Osteoblast (primary cell): ENCODE measurements around the gene B3GALT6. TPM values are rescaled to one million over a fixed set of nuclear protein-coding genes. Genes with fewer than 3 reads are reported as not detected.

Experiments
- DNase-seq: peaks from one replicate; pipeline ENCODE4 v3.0.0; 2011; ENCODE audit warnings: low spot score, mixed read lengths; ENCODE audit not compliant: insufficient read length; ENCODE audit errors: missing footprints
- H2AFZ ChIP-seq: 2 replicates; pipeline ENCODE4 v1.6.0; 2011; ENCODE audit warnings: mild to moderate bottlenecking, low read length
- H3K27ac ChIP-seq: 2 replicates; pipeline ENCODE4 v1.5.1; 2011; ENCODE audit warnings: mild to moderate bottlenecking, low read depth, low read length, moderate library complexity
- H3K27me3 ChIP-seq: 2 replicates; pipeline ENCODE4 v1.6.0; 2012; ENCODE audit warnings: mild to moderate bottlenecking, control low read depth, inconsistent platforms, low read length, moderate library complexity; ENCODE audit not compliant: insufficient read depth
- H3K36me3 ChIP-seq: 2 replicates; pipeline ENCODE4 v1.5.1; 2011; ENCODE audit warnings: mild to moderate bottlenecking, low read length, control low read depth, moderate library complexity; ENCODE audit not compliant: insufficient read depth
- H3K4me1 ChIP-seq: 2 replicates; pipeline ENCODE4 v1.5.1; 2011; ENCODE audit warnings: mild to moderate bottlenecking, low read length, control low read depth, moderate library complexity; ENCODE audit not compliant: insufficient read depth
- H3K4me2 ChIP-seq: 2 replicates; pipeline ENCODE4 v1.6.0; 2011; ENCODE audit warnings: mild to moderate bottlenecking, low read length; ENCODE audit not compliant: insufficient read depth
- H3K4me3 ChIP-seq: fragments of 200-600 bp; sonication (generic); 3 replicates; pipeline ENCODE4 v1.5.1; 2012; ENCODE audit warnings: mild to moderate bottlenecking, low read length, inconsistent platforms; ENCODE audit not compliant: insufficient read depth
- H3K79me2 ChIP-seq: 2 replicates; pipeline ENCODE4 v1.6.0; 2012; ENCODE audit warnings: mild to moderate bottlenecking, low read length, control low read depth, inconsistent platforms; ENCODE audit not compliant: insufficient read depth
- H3K9me3 ChIP-seq: 2 replicates; pipeline ENCODE4 v1.5.1; 2011; ENCODE audit warnings: low read depth, low read length, control low read depth
- H4K20me1 ChIP-seq: 2 replicates; pipeline ENCODE4 v1.6.0; 2012; ENCODE audit warnings: mild to moderate bottlenecking, low read length, control low read depth; ENCODE audit not compliant: insufficient read depth
- CTCF ChIP-seq: IDR thresholded peaks from 2 replicates; pipeline ENCODE4 v1.5.1; 2011; ENCODE audit warnings: mild to moderate bottlenecking, low read depth, low read length, moderate library complexity; ENCODE audit errors: extremely low read depth
- total RNA-seq: library from RNA; depleted of rRNA; stranded (reverse); fragments of >200 nt; gene quantifications from 2 replicates; pipeline ENCODE4 v1.2.3, GENCODE V29; 2012

The B3GALT6 gene
- total RNA-seq, 1 donor = 29.7 TPM

GRCh38 chr1:1204998-1205768, 26.9 kb upstream of the B3GALT6 start:
- no peaks in the 10 kb centered on the region for H3K36me3 ChIP-seq
- peak; percentile 88 for DNase-seq
- no peaks in the 10 kb centered on the region for H4K20me1 ChIP-seq
- no peaks in the 10 kb centered on the region for H3K9me3 ChIP-seq
- no peak for TF ChIP-seq CTCF
- H3K4me3 ChIP-seq = no peak overlapping the region
- no peak overlapping the region for H2AFZ ChIP-seq
- no peak overlapping the region for H3K4me2 ChIP-seq
- peaks cover 11% of the 10 kb centered on the region for H3K27me3 ChIP-seq
- peaks cover 13% of the 10 kb centered on the region for H3K4me1 ChIP-seq
- H3K79me2 ChIP-seq = no peaks in the 10 kb centered on the region
- H3K27ac ChIP-seq = no peak overlapping the region

GRCh38 chr1:1205769-1206375, 26.2 kb upstream of the B3GALT6 start:
- H2AFZ ChIP-seq = no peak overlapping the region
- TF ChIP-seq CTCF = no peak
- no peak overlapping the region for H3K4me3 ChIP-seq
- H3K36me3 ChIP-seq = no peaks in the 10 kb centered on the region
- peaks cover 13% of the 10 kb centered on the region for H3K4me1 ChIP-seq
- peak; percentile 88 for DNase-seq
- H3K9me3 ChIP-seq = no peaks in the 10 kb centered on the region
- H3K79me2 ChIP-seq = no peaks in the 10 kb centered on the region
- H3K27me3 ChIP-seq = peaks cover 11% of the 10 kb centered on the region
- no peak overlapping the region for H3K27ac ChIP-seq
- no peaks in the 10 kb centered on the region for H4K20me1 ChIP-seq
- peak overlapping the region; percentile 28 for H3K4me2 ChIP-seq

- Histone ChIP-seq H3K4me3 (peak within 1 kb of the TSS; percentile 22), H3K4me1 (peaks cover 13% of the 10 kb centered on the region), H3K79me2 (no peaks in the 10 kb centered on the region), H4K20me1 (no peaks in the 10 kb centered on the region), H3K4me2 (peak within 1 kb of the TSS; percentile 28), H3K27me3 (peaks cover 11% of the 10 kb centered on the region), H3K9me3 (no peaks in the 10 kb centered on the region), H3K36me3 (no peaks in the 10 kb centered on the region), H3K27ac (no peak within 1 kb of the TSS), H2AFZ (no peak within 1 kb of the TSS)
- TF ChIP-seq CTCF = no peak
- peak; percentile 92 for DNase-seq
These were observed 25.6 kb upstream of the B3GALT6 start, which contains the start of gene TNFRSF18 for GRCh38 chr1:1206376-1206965. TNFRSF18 (minus strand) TSS chr1:1206592; CDS start chr1:1206571, 21 bp downstream.

GRCh38 chr1:1206966-1207531, 25.0 kb upstream of the B3GALT6 start:
- Histone ChIP-seq H2AFZ (no peak overlapping the region), H3K36me3 (no peaks in the 10 kb centered on the region), H3K4me1 (peaks cover 13% of the 10 kb centered on the region), H4K20me1 (no peaks in the 10 kb centered on the region), H3K4me2 (no peak overlapping the region), H3K27me3 (peaks cover 11% of the 10 kb centered on the region), H3K79me2 (no peaks in the 10 kb centered on the region), H3K4me3 (no peak overlapping the region), H3K27ac (no peak overlapping the region), H3K9me3 (no peaks in the 10 kb centered on the region)
- TF ChIP-seq CTCF = no peak
- DNase-seq = peak; percentile 91
